NK-92 (cell line): ENCODE data around the gene ANKS1B.
"Not testable (repeated sequence)": the region's sequence is repeated elsewhere in the genome, so short reads cannot be mapped to it uniquely, and the experiment has no call there.

Experiments used
- DNase-seq: peaks from one replicate; lab custom pipeline; 2025; ENCODE audit not compliant: unreplicated experiment; lab: John Stamatoyannopoulos, UW

The ANKS1B gene

GRCh38 chr12:99875081-99875480 is 109.7 kb downstream of the ANKS1B start:
- no peak for DNase-seq

GRCh38 chr12:99870085-99870484 is 114.7 kb downstream of the ANKS1B start:
- DNase-seq = no peak

GRCh38 chr12:99861731-99862130 is 123.0 kb downstream of the ANKS1B start:
- no peak for DNase-seq

- no peak for DNase-seq
Measured at GRCh38 chr12:99859126-99859525, 125.6 kb downstream of the ANKS1B start.

GRCh38 chr12:99852666-99853065 is 132.1 kb downstream of the ANKS1B start:
- DNase-seq = no peak

GRCh38 chr12:99847936-99848335 is 136.8 kb downstream of the ANKS1B start:
- no peak for DNase-seq

GRCh38 chr12:99834710-99835109 is 150.0 kb downstream of the ANKS1B start:
- DNase-seq = no peak

- no peak for DNase-seq
Measured at GRCh38 chr12:99833397-99833796, 151.3 kb downstream of the ANKS1B start.

- no peak for DNase-seq
Measured at GRCh38 chr12:99824900-99825542, 159.7 kb downstream of the ANKS1B start.

- no peak for DNase-seq
Measured at GRCh38 chr12:99822273-99822672, 162.5 kb downstream of the ANKS1B start.

- no peak for DNase-seq
Measured at GRCh38 chr12:99810718-99811593, 173.8 kb downstream of the ANKS1B start.

- DNase-seq = no peak
Measured at GRCh38 chr12:99809909-99810308, 174.8 kb downstream of the ANKS1B start.

GRCh38 chr12:99806304-99806703 is 178.4 kb downstream of the ANKS1B start:
- DNase-seq = no peak

- DNase-seq = no peak
Measured at GRCh38 chr12:99804715-99805114, 180.0 kb downstream of the ANKS1B start.

GRCh38 chr12:99800605-99801004 is 184.1 kb downstream of the ANKS1B start:
- DNase-seq = no peak

- DNase-seq = not testable (repeated sequence)
Measured at GRCh38 chr12:99797931-99798330, 186.8 kb downstream of the ANKS1B start.

- no peak for DNase-seq
Measured at GRCh38 chr12:99783421-99783820, 201.3 kb downstream of the ANKS1B start.

- DNase-seq = no peak
Measured at GRCh38 chr12:99772274-99772673, 212.5 kb downstream of the ANKS1B start.

- DNase-seq = no peak
Measured at GRCh38 chr12:99771659-99772058, 213.1 kb downstream of the ANKS1B start.

- no peak for DNase-seq
Measured at GRCh38 chr12:99769396-99769980, 215.2 kb downstream of the ANKS1B start.

GRCh38 chr12:99768758-99769157 is 216.0 kb downstream of the ANKS1B start:
- DNase-seq = no peak

GRCh38 chr12:99767809-99768208 is 216.9 kb downstream of the ANKS1B start:
- no peak for DNase-seq
